H9 (cell line): Measurements from ENCODE around the gene PEG3. TPM values are rescaled to one million over a fixed set of nuclear protein-coding genes. Genes with fewer than 3 reads are reported as not detected.

Source experiments
- DNase-seq: peaks from one replicate; pipeline ENCODE4 v3.0.0-alpha.2; 2017
- H2AFZ ChIP-seq: one replicate; pipeline ENCODE4 v1.6.1; 2013; ENCODE audit warnings: mild to moderate bottlenecking, low read length, control low read depth, moderate library complexity
- H2AK5ac ChIP-seq: 2 replicates; pipeline ENCODE4 v1.6.1; 2013; ENCODE audit warnings: low read length, control low read depth, mixed read lengths; ENCODE audit not compliant: insufficient read length
- H2BK120ac ChIP-seq: one replicate; pipeline ENCODE4 v1.6.1; 2013; ENCODE audit warnings: low read depth, mild to moderate bottlenecking, low read length, control low read depth, inconsistent platforms; ENCODE audit not compliant: poor library complexity, severe bottlenecking
- H2BK12ac ChIP-seq: 2 replicates; pipeline ENCODE4 v1.6.1; 2013; ENCODE audit warnings: low read length, control low read depth, mixed read lengths, low read depth; ENCODE audit not compliant: insufficient read length
- H2BK15ac ChIP-seq: 2 replicates; pipeline ENCODE4 v1.6.1; 2013; ENCODE audit warnings: low read depth, low read length, control low read depth
- H2BK20ac ChIP-seq: one replicate; pipeline ENCODE4 v1.6.1; 2013; ENCODE audit warnings: low read depth, mild to moderate bottlenecking, low read length, control low read depth, inconsistent platforms; ENCODE audit not compliant: poor library complexity, severe bottlenecking
- H2BK5ac ChIP-seq: 2 replicates; pipeline ENCODE4 v1.6.1; 2013; ENCODE audit warnings: low read length, control low read depth, mixed read lengths; ENCODE audit not compliant: insufficient read length
- H3K14ac ChIP-seq: 2 replicates; pipeline ENCODE4 v1.6.1; 2013; ENCODE audit warnings: low read length, control low read depth; ENCODE audit not compliant: insufficient read depth
- H3K18ac ChIP-seq: 2 replicates; pipeline ENCODE4 v1.6.1; 2013; ENCODE audit warnings: low read depth, mild to moderate bottlenecking, mixed read lengths, low read length, control low read depth; ENCODE audit not compliant: insufficient read length
- H3K23ac ChIP-seq: 2 replicates; pipeline ENCODE4 v1.6.1; 2013; ENCODE audit warnings: low read length, control low read depth, mixed read lengths, low read depth; ENCODE audit not compliant: insufficient read length
- H3K23me2 ChIP-seq: 2 replicates; pipeline ENCODE4 v1.6.1; 2013; ENCODE audit warnings: low read depth, mild to moderate bottlenecking, mixed read lengths, low read length, control low read depth; ENCODE audit not compliant: insufficient read length, poor library complexity, severe bottlenecking
- H3K27ac ChIP-seq: 2 replicates; pipeline ENCODE4 v1.5.1; 2013; ENCODE audit warnings: low read length, control low read depth, mixed read lengths, low read depth; ENCODE audit not compliant: insufficient read length
- H3K27me3 ChIP-seq: 2 replicates; pipeline ENCODE4 v1.6.1; 2013; ENCODE audit warnings: low read length, control low read depth, inconsistent platforms; ENCODE audit not compliant: insufficient read depth
- H3K4ac ChIP-seq: 2 replicates; pipeline ENCODE4 v1.6.1; 2013; ENCODE audit warnings: low read depth, mild to moderate bottlenecking, control low read depth, inconsistent platforms, low read length, moderate library complexity
- H3K4me1 ChIP-seq: 2 replicates; pipeline ENCODE4 v1.6.1; 2013; ENCODE audit warnings: low read length, control low read depth, inconsistent platforms; ENCODE audit not compliant: insufficient read depth
- H3K4me2 ChIP-seq: 2 replicates; pipeline ENCODE4 v1.6.1; 2013; ENCODE audit warnings: low read length, control low read depth, mixed read lengths; ENCODE audit not compliant: insufficient read length, insufficient read depth
- H3K56ac ChIP-seq: 2 replicates; pipeline ENCODE4 v1.6.1; 2013; ENCODE audit warnings: low read depth, mild to moderate bottlenecking, mixed read lengths, low read length, control low read depth; ENCODE audit not compliant: insufficient read length
- H3K79me1 ChIP-seq: 2 replicates; pipeline ENCODE4 v1.6.1; 2013; ENCODE audit warnings: low read depth, mild to moderate bottlenecking, moderate library complexity, low read length, control low read depth, inconsistent platforms; ENCODE audit not compliant: insufficient read depth, poor library complexity, severe bottlenecking
- H3K79me2 ChIP-seq: 2 replicates; pipeline ENCODE4 v1.6.1; 2013; ENCODE audit warnings: low read length, control low read depth, inconsistent platforms; ENCODE audit not compliant: insufficient read depth
- H3K9ac ChIP-seq: 2 replicates; pipeline ENCODE4 v1.6.1; 2013; ENCODE audit warnings: low read length, control low read depth, mixed read lengths; ENCODE audit not compliant: insufficient read length; ENCODE audit errors: extremely low read depth
- H3K9me3 ChIP-seq: one replicate; pipeline ENCODE4 v1.6.1; 2013; ENCODE audit warnings: low read depth, low read length, inconsistent platforms; ENCODE audit not compliant: control insufficient read depth
- H3T11ph ChIP-seq: one replicate; pipeline ENCODE4 v1.6.1; 2013; ENCODE audit warnings: mild to moderate bottlenecking, low read length, control low read depth, inconsistent platforms
- H4K20me1 ChIP-seq: one replicate; pipeline ENCODE4 v1.6.1; 2013; ENCODE audit not compliant: control insufficient read depth, insufficient read length, insufficient read depth
- H4K5ac ChIP-seq: 2 replicates; pipeline ENCODE4 v1.6.1; 2013; ENCODE audit warnings: low read depth, mild to moderate bottlenecking, mixed read lengths, low read length, control low read depth; ENCODE audit not compliant: insufficient read length
- H4K8ac ChIP-seq: replicated peaks from 2 replicates; pipeline ENCODE4 v1.6.1; 2013; ENCODE audit warnings: low read length, control low read depth, mixed read lengths, low read depth; ENCODE audit not compliant: insufficient read length
- H4K91ac ChIP-seq: 2 replicates; pipeline ENCODE4 v1.6.1; 2013; ENCODE audit warnings: low read depth, mild to moderate bottlenecking, moderate library complexity, mixed read lengths, low read length, control low read depth; ENCODE audit not compliant: insufficient read length
- H3K27ac Mint-ChIP-seq, 3 experiments: 2 replicates in 2 of 3; 3 replicates in 1 of 3; pipeline ENCODE4 v1.8.0; 2020 to 2021; ENCODE audit warnings: mixed read lengths in 3 of 3, mild to moderate bottlenecking in 1 of 3, moderate library complexity in 1 of 3
- H3K27me3 Mint-ChIP-seq: 2 replicates; pipeline ENCODE4 v1.8.0; 2021; ENCODE audit warnings: low read depth, mild to moderate bottlenecking, moderate library complexity, mixed read lengths
- H3K36me3 Mint-ChIP-seq, 3 experiments: 2 replicates in 2 of 3; 3 replicates in 1 of 3; pipeline ENCODE4 v1.8.0; 2020 to 2021; ENCODE audit warnings: low read depth in 3 of 3, mixed read lengths in 3 of 3; ENCODE audit not compliant: insufficient read depth in 1 of 3
- H3K4me1 Mint-ChIP-seq, 2 experiments: 2 replicates each; pipeline ENCODE4 v1.8.0; 2020; ENCODE audit warnings: mixed read lengths in 2 of 2
- H3K4me3 Mint-ChIP-seq, 2 experiments: 2 replicates in 1 of 2; 3 replicates in 1 of 2; pipeline ENCODE4 v1.8.0; 2020 to 2021; ENCODE audit warnings: mild to moderate bottlenecking in 2 of 2, mixed read lengths in 2 of 2, moderate library complexity in 1 of 2
- H3K9me3 Mint-ChIP-seq, 2 experiments: 2 replicates in 1 of 2; 3 replicates in 1 of 2; pipeline ENCODE4 v1.8.0; 2020; ENCODE audit warnings: mild to moderate bottlenecking in 2 of 2, mixed read lengths in 2 of 2, moderate library complexity in 1 of 2
- total RNA-seq: library from RNA; stranded (reverse); gene quantifications from 2 replicates; pipeline ENCODE4 v1.2.1, GENCODE V29; 2021
- TF ChIP-seq, protein P1 (sequence below): fragments of 200-600 bp; sonication (generic); conservative IDR thresholded peaks from 3 replicates; pipeline ENCODE4 v1.8.0; 2021; ENCODE audit warnings: antibody characterized with exemption, mild to moderate bottlenecking

PEG3 gene
- total RNA-seq, 1 experiment from 2014 or later, result not detected

DNA sequence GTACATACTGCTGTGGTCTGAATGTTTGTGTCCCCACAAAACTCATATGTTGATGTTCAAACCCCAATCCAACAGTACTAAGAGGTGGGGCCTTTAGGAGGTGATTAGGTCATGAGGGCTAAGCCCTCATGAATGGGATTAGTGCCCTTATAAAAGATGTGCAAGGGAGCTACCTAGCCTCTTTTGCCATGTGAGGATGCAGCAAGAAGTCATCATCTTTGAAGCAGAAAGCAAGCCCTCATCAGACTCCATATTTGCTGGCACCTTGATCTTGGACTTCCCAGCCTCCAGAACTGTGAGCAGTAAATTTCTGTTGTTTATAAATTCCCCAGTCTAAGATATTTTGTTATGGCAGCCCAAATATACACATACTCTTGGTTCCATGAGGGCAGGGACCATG is 33.9 kb downstream of the PEG3 start:
- Histone ChIP-seq H2BK15ac (no peak overlapping the region), H3K4ac (no peak overlapping the region), H2AFZ (no peak overlapping the region), H4K5ac (no peak overlapping the region), H4K20me1 (no peaks in the 10 kb centered on the region), H3T11ph (no peak overlapping the region), H3K14ac (no peak overlapping the region), H2BK12ac (no peak overlapping the region), H3K27ac (no peak overlapping the region), H3K4me1 (no peaks in the 10 kb centered on the region), H3K18ac (no peak overlapping the region), H3K79me2 (no peaks in the 10 kb centered on the region), H3K56ac (no peak overlapping the region), H4K8ac (no peak overlapping the region), H2BK20ac (no peak overlapping the region), H2AK5ac (no peak overlapping the region), H3K9ac (no peak overlapping the region), H2BK120ac (no peak overlapping the region), H3K9me3 (peaks cover 86% of the 10 kb centered on the region), H2BK5ac (no peak overlapping the region), H3K23ac (no peak overlapping the region), H3K4me2 (no peak overlapping the region), H3K79me1 (no peaks in the 10 kb centered on the region), H3K27me3 (no peaks in the 10 kb centered on the region), H3K23me2 (no peaks in the 10 kb centered on the region), H4K91ac (no peak overlapping the region)
- no peaks in the 10 kb centered on the region for H3K4me1 Mint-ChIP-seq
- H3K27me3 Mint-ChIP-seq, result no peaks in the 10 kb centered on the region; the same call in 1 of the 2 replicates
- H3K4me3 Mint-ChIP-seq, result no peak overlapping the region
- TF ChIP-seq, protein P1, sequence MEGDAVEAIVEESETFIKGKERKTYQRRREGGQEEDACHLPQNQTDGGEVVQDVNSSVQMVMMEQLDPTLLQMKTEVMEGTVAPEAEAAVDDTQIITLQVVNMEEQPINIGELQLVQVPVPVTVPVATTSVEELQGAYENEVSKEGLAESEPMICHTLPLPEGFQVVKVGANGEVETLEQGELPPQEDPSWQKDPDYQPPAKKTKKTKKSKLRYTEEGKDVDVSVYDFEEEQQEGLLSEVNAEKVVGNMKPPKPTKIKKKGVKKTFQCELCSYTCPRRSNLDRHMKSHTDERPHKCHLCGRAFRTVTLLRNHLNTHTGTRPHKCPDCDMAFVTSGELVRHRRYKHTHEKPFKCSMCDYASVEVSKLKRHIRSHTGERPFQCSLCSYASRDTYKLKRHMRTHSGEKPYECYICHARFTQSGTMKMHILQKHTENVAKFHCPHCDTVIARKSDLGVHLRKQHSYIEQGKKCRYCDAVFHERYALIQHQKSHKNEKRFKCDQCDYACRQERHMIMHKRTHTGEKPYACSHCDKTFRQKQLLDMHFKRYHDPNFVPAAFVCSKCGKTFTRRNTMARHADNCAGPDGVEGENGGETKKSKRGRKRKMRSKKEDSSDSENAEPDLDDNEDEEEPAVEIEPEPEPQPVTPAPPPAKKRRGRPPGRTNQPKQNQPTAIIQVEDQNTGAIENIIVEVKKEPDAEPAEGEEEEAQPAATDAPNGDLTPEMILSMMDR, result no peak
- peaks cover 2 to 18% (median 3%) of the 10 kb centered on the region in 3 experiments; a peak in 6 of 7 replicates for H3K36me3 Mint-ChIP-seq
- no peak overlapping the region for H3K27ac Mint-ChIP-seq
- H3K9me3 Mint-ChIP-seq, result peaks cover 93 to 94% of the 10 kb centered on the region in 2 experiments
- no peak for DNase-seq

Other genes with a start within 250 kb of the PEG3 start
- 7.2 TPM in 2 replicates for gene ZNF71, start 245.4 kb downstream of the PEG3 start, total RNA-seq
- gene SMIM17, start 197.6 kb downstream of the PEG3 start, total RNA-seq, result 0.26 and 0.28 TPM in 2 replicates
- gene ZNF835, start 169.0 kb downstream of the PEG3 start, total RNA-seq, result 0.07 and 0.18 TPM in 2 replicates
- not detected in 2 replicates for gene ZIM2, start within 50 bp of the PEG3 start, total RNA-seq